NCI-H2171 (cell line): ENCODE measurements around the gene ERVK3-1.
"Not testable (repeated sequence)": the region's sequence is repeated elsewhere in the genome, so short reads cannot be mapped to it uniquely, and the experiment has no call there.

ENCODE experiments used
- DNase-seq: peaks from one replicate; lab custom pipeline; 2025; lab: John Stamatoyannopoulos, UW

Gene ERVK3-1

GRCh38 chr19:58304748-58305064 lies 471 bp upstream of the ERVK3-1 start:
- no peak for DNase-seq

GRCh38 chr19:58305932-58306323 lies 751 bp downstream of the ERVK3-1 start:
- DNase-seq, result no peak

- DNase-seq, result no peak
These were observed 2.6 kb downstream of the ERVK3-1 start for GRCh38 chr19:58307736-58308135.

GRCh38 chr19:58310685-58311084 lies 5.5 kb downstream of the ERVK3-1 start:
- not testable (repeated sequence) for DNase-seq

GRCh38 chr19:58311345-58311865 lies 6.2 kb downstream of the ERVK3-1 start:
- no peak for DNase-seq

- no peak for DNase-seq
These were observed 10.4 kb downstream of the ERVK3-1 start for GRCh38 chr19:58315580-58315979.

GRCh38 chr19:58317476-58318072 lies 12.4 kb downstream of the ERVK3-1 start:
- no peak for DNase-seq

GRCh38 chr19:58318297-58318696 lies 13.1 kb downstream of the ERVK3-1 start:
- DNase-seq, result no peak

- DNase-seq, result no peak
These were observed 14.1 kb downstream of the ERVK3-1 start for GRCh38 chr19:58319241-58319640.

GRCh38 chr19:58325311-58326022 lies 20.3 kb downstream of the ERVK3-1 start:
- no peak for DNase-seq

- no peak for DNase-seq
These were observed 21.3 kb downstream of the ERVK3-1 start for GRCh38 chr19:58326501-58326913.

GRCh38 chr19:58326914-58327726 lies 21.9 kb downstream of the ERVK3-1 start, which contains the start of gene ZSCAN22:
ZSCAN22 (plus strand) TSS chr19:58326994; CDS start chr19:58334803, 7,809 bp downstream.
- peak; percentile 94 for DNase-seq

- no peak for DNase-seq
These were observed 23.8 kb downstream of the ERVK3-1 start for GRCh38 chr19:58328999-58329398.

GRCh38 chr19:58330458-58330857 lies 25.3 kb downstream of the ERVK3-1 start:
- no peak for DNase-seq

- DNase-seq, result no peak
These were observed 27.5 kb downstream of the ERVK3-1 start for GRCh38 chr19:58332697-58333096.

- DNase-seq, result no peak
These were observed 29.6 kb downstream of the ERVK3-1 start for GRCh38 chr19:58334691-58335249.

GRCh38 chr19:58335630-58336029 lies 30.5 kb downstream of the ERVK3-1 start:
- no peak for DNase-seq

- no peak for DNase-seq
These were observed 31.0 kb downstream of the ERVK3-1 start for GRCh38 chr19:58336216-58336615.

GRCh38 chr19:58336820-58337219 lies 31.6 kb downstream of the ERVK3-1 start:
- no peak for DNase-seq

GRCh38 chr19:58338336-58338735 lies 33.2 kb downstream of the ERVK3-1 start:
- no peak for DNase-seq

GRCh38 chr19:58338825-58339558 lies 33.8 kb downstream of the ERVK3-1 start:
- no peak for DNase-seq

GRCh38 chr19:58345558-58345957 lies 40.4 kb downstream of the ERVK3-1 start:
- DNase-seq, result no peak
